Nephron progenitor cell (in vitro differentiated cells): ENCODE data around the gene JAG1.

Experiments
- DNase-seq: peaks from one replicate; pipeline ENCODE4 v3.0.0; 2021
- H3K27ac Mint-ChIP-seq: 2 replicates; pipeline ENCODE4 v1.8.0; 2021; ENCODE audit warnings: mild to moderate bottlenecking, moderate library complexity, mixed read lengths
- H3K27me3 Mint-ChIP-seq: 2 replicates; pipeline ENCODE4 v1.8.0; 2021; ENCODE audit warnings: mild to moderate bottlenecking, low read depth, mixed read lengths; ENCODE audit not compliant: poor library complexity
- H3K36me3 Mint-ChIP-seq: 2 replicates; pipeline ENCODE4 v1.8.0; 2021; ENCODE audit warnings: low read depth, mixed read lengths
- H3K4me1 Mint-ChIP-seq: 2 replicates; pipeline ENCODE4 v1.8.0; 2021; ENCODE audit warnings: mixed read lengths
- H3K4me3 Mint-ChIP-seq: 2 replicates; pipeline ENCODE4 v1.8.0; 2021; ENCODE audit warnings: mild to moderate bottlenecking, moderate library complexity, mixed read lengths
- H3K9me3 Mint-ChIP-seq: 2 replicates; pipeline ENCODE4 v1.8.0; 2021; ENCODE audit warnings: mild to moderate bottlenecking, moderate library complexity, mixed read lengths
- TF ChIP-seq, protein P1 (sequence below): fragments of 200-600 bp; sonication (generic); IDR thresholded peaks from 2 replicates; pipeline ENCODE4 v1.5.0; 2021; ENCODE audit warnings: antibody characterized with exemption

The JAG1 gene

GRCh38 chr20:10635476-10636208 lies 38.2 kb downstream of the JAG1 start:
- TF ChIP-seq, protein P1, sequence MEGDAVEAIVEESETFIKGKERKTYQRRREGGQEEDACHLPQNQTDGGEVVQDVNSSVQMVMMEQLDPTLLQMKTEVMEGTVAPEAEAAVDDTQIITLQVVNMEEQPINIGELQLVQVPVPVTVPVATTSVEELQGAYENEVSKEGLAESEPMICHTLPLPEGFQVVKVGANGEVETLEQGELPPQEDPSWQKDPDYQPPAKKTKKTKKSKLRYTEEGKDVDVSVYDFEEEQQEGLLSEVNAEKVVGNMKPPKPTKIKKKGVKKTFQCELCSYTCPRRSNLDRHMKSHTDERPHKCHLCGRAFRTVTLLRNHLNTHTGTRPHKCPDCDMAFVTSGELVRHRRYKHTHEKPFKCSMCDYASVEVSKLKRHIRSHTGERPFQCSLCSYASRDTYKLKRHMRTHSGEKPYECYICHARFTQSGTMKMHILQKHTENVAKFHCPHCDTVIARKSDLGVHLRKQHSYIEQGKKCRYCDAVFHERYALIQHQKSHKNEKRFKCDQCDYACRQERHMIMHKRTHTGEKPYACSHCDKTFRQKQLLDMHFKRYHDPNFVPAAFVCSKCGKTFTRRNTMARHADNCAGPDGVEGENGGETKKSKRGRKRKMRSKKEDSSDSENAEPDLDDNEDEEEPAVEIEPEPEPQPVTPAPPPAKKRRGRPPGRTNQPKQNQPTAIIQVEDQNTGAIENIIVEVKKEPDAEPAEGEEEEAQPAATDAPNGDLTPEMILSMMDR = no peak
- no peak for DNase-seq
- H3K27ac Mint-ChIP-seq = no peak overlapping the region
- no peaks in the 10 kb centered on the region for H3K27me3 Mint-ChIP-seq
- no peaks in the 10 kb centered on the region for H3K9me3 Mint-ChIP-seq
- H3K4me3 Mint-ChIP-seq = no peak overlapping the region
- peaks cover 91% of the 10 kb centered on the region for H3K4me1 Mint-ChIP-seq
- H3K36me3 Mint-ChIP-seq = peaks cover 34% of the 10 kb centered on the region

DNA sequence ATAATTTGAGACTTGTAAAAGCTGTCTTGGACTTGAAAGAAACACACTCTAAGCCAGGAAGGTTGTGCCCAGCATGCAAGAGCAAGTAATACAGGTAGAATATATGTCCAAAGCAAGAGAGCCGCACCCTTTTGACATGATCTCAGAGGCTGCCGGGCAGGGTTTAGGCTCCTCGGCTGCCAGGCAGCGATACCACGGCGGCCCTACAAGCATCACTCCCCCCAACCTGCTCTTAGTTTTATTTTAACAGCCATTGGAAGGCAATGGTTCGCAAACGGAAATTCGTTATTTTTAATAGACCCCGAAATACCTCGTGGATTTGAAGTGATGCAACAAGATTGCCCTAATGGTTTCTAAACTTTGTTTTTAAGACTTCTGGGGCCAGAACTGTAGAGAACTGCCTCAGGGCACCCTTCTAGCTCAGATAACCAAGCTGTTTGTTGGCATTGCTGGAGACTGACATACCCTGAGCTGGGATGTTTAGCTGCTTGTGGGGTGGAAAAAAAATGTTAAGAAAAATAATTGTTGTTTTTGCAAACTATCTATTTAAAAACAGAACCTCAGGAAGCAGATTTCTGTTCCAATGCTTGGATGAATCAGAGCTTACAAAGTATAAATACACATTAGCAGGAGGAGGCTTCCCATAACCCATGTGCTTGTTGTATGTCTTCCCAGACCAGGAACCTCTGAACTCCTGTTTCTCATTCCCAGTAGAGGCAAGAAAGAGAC lies 39.0 kb downstream of the JAG1 start:
- no peaks in the 10 kb centered on the region for H3K9me3 Mint-ChIP-seq
- H3K4me1 Mint-ChIP-seq = peaks cover 95% of the 10 kb centered on the region
- H3K4me3 Mint-ChIP-seq = no peak overlapping the region
- peaks cover 27% of the 10 kb centered on the region for H3K36me3 Mint-ChIP-seq
- no peak overlapping the region for H3K27ac Mint-ChIP-seq
- no peaks in the 10 kb centered on the region for H3K27me3 Mint-ChIP-seq
- DNase-seq = no peak
- TF ChIP-seq, protein P1 = no peak

DNA sequence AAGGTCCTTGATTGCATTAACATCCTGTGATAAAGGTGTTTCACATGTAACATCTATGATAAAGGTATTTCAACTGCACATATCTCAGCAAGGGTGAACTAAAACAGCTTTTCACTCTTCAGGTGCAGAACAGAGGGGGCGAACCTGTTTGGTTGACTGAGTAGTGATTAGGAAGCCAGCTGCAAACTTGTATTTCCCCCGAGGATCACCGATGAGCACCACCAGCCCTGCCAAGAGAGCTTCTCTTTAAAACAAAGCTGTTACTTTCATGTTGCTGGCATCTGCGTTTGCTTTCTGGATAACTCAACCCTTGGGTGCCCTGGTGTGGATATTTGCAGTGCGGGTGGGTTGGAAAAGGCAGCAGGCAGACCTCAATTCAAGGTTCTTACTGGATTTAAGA lies 39.6 kb downstream of the JAG1 start:
- Mint-ChIP-seq H3K9me3 (no peaks in the 10 kb centered on the region), H3K27me3 (no peaks in the 10 kb centered on the region), H3K36me3 (peaks cover 20% of the 10 kb centered on the region), H3K27ac (no peak overlapping the region), H3K4me3 (no peak overlapping the region), H3K4me1 (peaks cover 95% of the 10 kb centered on the region)
- TF ChIP-seq, protein P1 = no peak
- no peak for DNase-seq

DNA sequence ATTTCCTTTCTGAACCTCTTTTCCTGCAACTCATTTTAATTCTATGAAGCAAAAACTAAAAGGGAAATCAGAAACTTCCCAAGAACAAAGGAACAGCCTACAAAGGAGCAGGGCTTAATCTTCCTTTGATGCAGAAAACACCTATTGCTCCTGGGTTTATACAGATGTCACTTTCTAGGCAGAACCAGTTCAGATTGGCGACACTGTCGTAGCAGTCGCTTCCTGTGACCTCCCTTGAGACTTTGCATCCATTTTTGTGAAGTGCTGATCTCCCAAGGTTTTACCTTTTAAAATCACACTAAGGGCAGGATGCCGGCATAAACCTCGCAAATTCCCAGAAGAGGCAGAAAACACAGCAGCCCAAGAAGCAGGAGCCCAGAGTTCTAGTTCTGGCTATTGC lies 40.1 kb downstream of the JAG1 start:
- peaks cover 95% of the 10 kb centered on the region for H3K4me1 Mint-ChIP-seq
- no peak overlapping the region for H3K4me3 Mint-ChIP-seq
- H3K27me3 Mint-ChIP-seq = no peaks in the 10 kb centered on the region
- H3K27ac Mint-ChIP-seq = no peak overlapping the region
- H3K36me3 Mint-ChIP-seq = peaks cover 16% of the 10 kb centered on the region
- H3K9me3 Mint-ChIP-seq = no peaks in the 10 kb centered on the region
- TF ChIP-seq, protein P1 = no peak
- no peak for DNase-seq

DNA sequence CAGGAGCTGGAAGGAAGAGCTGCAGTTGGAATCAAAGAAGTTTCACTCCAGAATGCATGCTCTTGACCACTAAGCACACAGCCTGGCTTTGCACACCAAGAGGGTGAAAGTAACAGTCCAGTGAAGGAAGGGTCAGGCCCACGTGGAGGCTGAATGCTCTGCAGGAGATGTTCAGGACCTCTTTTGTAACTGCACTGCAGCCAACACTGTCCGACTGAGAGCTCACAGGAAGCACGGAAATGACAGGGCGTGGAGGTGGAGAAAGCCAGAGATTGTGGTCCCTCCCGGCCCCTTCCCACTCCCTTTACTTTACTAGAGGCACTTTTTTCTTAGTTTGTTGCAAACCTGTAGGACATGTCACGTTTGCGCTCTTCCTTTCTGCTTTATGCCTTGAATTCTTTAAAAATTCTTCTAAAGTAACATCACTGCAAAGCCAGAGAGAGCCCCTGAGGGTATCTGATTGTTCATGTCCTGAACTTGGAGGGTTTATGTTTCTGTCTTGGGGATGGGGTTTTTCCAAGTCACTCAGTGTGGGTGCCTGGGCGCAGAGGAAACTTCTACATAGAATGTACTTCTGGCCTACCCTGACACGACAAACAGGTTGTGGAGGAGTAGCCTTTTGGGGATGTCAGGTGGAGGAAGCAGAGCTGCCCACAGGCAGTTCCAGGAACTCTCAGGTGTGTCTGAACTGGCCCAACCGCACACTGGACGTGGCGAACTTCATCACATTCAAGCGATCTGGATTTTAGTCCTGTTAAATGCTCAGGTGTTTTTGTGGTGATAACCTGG lies 40.9 kb downstream of the JAG1 start:
- H3K9me3 Mint-ChIP-seq = no peaks in the 10 kb centered on the region
- DNase-seq = no peak
- peaks cover 95% of the 10 kb centered on the region for H3K4me1 Mint-ChIP-seq
- peaks cover 9% of the 10 kb centered on the region for H3K36me3 Mint-ChIP-seq
- peak overlapping the region; percentile 44 for H3K27ac Mint-ChIP-seq
- no peaks in the 10 kb centered on the region for H3K27me3 Mint-ChIP-seq
- TF ChIP-seq, protein P1 = no peak
- H3K4me3 Mint-ChIP-seq = no peak overlapping the region
